Measurements from ENCODE around the gene VAMP7.

The VAMP7 gene

DNA sequence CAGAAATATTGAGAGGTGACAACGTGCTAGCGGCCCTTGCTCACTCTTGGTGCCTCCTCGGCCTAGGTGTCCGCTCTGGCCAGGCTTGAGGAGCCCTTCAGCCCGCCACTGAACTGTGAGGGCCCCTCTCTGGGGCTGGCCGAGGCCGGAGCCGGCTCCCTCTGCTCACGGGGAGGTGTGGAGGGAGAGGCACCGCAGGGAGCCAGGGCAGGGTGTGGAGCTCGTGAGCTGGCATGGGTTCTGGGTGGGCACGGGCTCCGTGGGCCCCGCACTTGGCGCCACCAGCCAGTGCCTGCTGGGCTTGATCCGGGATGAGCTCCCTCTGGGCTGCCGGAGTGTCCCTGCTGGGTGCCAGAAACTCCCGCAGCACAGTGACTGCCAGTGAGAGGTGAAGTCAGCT lies 16.0 kb upstream of the VAMP7 start:
- H3K27me3 ChIP-seq (ENCODE audit: insufficient read depth, low read length, poor library complexity): no peaks in the 10 kb centered on the region

DNA sequence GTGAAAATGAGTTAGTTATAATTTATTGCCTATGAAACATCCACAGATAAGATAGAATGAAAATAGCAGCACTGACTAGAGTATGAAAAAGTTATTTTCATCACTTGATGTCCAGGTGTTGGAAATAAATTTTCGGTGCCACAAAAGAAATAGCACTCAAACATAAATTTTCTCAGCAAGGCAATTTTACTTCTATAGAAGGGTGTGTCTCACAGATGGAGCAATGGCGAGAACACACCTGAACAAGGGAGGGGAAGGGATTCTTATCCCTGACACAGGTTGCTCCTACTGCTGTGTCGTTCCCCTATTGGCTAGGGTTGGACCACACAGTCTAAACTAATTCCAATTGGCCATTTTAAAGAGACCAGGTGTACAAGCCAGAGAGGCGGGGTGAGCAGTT lies 13.3 kb upstream of the VAMP7 start:
- Histone ChIP-seq H2BK15ac (replicated peaks; ENCODE audit: low read depth) (no peak overlapping the region), H3K79me1 (ENCODE audit: low read length) (no peaks in the 10 kb centered on the region), H3K27ac (ENCODE audit: low read depth, low read length) (no peak overlapping the region), H4K5ac (ENCODE audit: low read length) (no peak overlapping the region), H3K36me3 (ENCODE audit: control insufficient read depth, insufficient read depth, low read length) (no peaks in the 10 kb centered on the region), H3K4me1 (ENCODE audit: control insufficient read depth, low read depth, low read length) (no peaks in the 10 kb centered on the region), H2BK120ac (ENCODE audit: low read depth, low read length) (no peak overlapping the region), H3K23ac (ENCODE audit: low read length) (no peak overlapping the region), H3K56ac (ENCODE audit: low read length) (no peak overlapping the region), H3K18ac (ENCODE audit: low read length) (no peak overlapping the region), H3K4me3 (ENCODE audit: low read length) (no peak overlapping the region), H4K8ac (ENCODE audit: low read depth, low read length) (no peak overlapping the region), H2BK5ac (ENCODE audit: low read length) (no peak overlapping the region), H3K79me2 (ENCODE audit: control insufficient read depth, insufficient read depth, low read length) (no peaks in the 10 kb centered on the region), H3K27me3 (ENCODE audit: insufficient read depth, low read length, poor library complexity) (no peaks in the 10 kb centered on the region), H3K4ac (ENCODE audit: low read depth, low read length) (no peak overlapping the region), H3K9ac (ENCODE audit: low read length) (no peak overlapping the region), H2AK5ac (ENCODE audit: low read length) (no peak overlapping the region), H3K4me2 (ENCODE audit: low read length) (no peak overlapping the region)
- DNase-seq: no peak
- no CpG with 5 or more reads among the region's 4 CpGs for WGBS (ENCODE audit: extremely low coverage, insufficient coverage, low lambda C conversion rate)

More for the DNA sequence above, 16.0 kb upstream of the VAMP7 start:
- Histone ChIP-seq H3K79me2 (ENCODE audit: control insufficient read depth, insufficient read depth, low read length) (no peaks in the 10 kb centered on the region), H4K5ac (ENCODE audit: low read length) (no peak overlapping the region), H3K23ac (ENCODE audit: low read length) (no peak overlapping the region), H3K36me3 (ENCODE audit: control insufficient read depth, insufficient read depth, low read length) (no peaks in the 10 kb centered on the region), H2BK15ac (replicated peaks; ENCODE audit: low read depth) (no peak overlapping the region), H3K4me2 (ENCODE audit: low read length) (no peak overlapping the region), H2BK120ac (ENCODE audit: low read depth, low read length) (no peak overlapping the region), H3K18ac (ENCODE audit: low read length) (no peak overlapping the region), H3K9ac (ENCODE audit: low read length) (no peak overlapping the region), H3K4ac (ENCODE audit: low read depth, low read length) (no peak overlapping the region), H3K56ac (ENCODE audit: low read length) (no peak overlapping the region), H2AK5ac (ENCODE audit: low read length) (no peak overlapping the region), H3K4me3 (ENCODE audit: low read length) (no peak overlapping the region), H3K4me1 (ENCODE audit: control insufficient read depth, low read depth, low read length) (no peaks in the 10 kb centered on the region), H3K79me1 (ENCODE audit: low read length) (no peaks in the 10 kb centered on the region), H3K27ac (ENCODE audit: low read depth, low read length) (no peak overlapping the region), H4K8ac (ENCODE audit: low read depth, low read length) (no peak overlapping the region), H2BK5ac (ENCODE audit: low read length) (no peak overlapping the region)
- no peak for DNase-seq
- WGBS (ENCODE audit: extremely low coverage, insufficient coverage, low lambda C conversion rate): no CpG with 5 or more reads among the region's 18 CpGs

DNA sequence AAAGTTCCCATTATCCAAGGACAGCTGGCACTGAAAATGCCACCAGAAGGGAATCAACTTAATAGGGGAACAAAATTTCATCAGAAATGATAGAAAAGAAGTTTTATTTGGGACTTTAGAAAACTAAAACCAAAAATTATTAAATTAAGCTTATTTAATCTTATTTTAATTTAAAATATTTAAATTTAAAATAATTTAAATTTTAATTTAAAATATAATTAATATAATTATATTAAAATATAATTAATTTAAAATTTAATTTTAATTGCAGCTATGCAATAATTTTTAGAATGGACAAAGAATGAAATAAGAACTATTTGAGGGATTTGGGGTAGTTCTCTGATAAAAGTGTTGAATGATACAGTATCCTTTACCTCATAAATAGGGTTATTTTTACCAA lies 10.2 kb upstream of the VAMP7 start:
- no peak for DNase-seq
- no peak overlapping the region for H3K56ac ChIP-seq (ENCODE audit: low read length)
- no peak overlapping the region for H3K4ac ChIP-seq (ENCODE audit: low read depth, low read length)
- no peak overlapping the region for H2BK5ac ChIP-seq (ENCODE audit: low read length)
- H3K79me2 ChIP-seq (ENCODE audit: control insufficient read depth, insufficient read depth, low read length): no peaks in the 10 kb centered on the region
- no peak overlapping the region for H3K23ac ChIP-seq (ENCODE audit: low read length)
- no peaks in the 10 kb centered on the region for H3K36me3 ChIP-seq (ENCODE audit: control insufficient read depth, insufficient read depth, low read length)
- H3K4me3 ChIP-seq (ENCODE audit: low read length): no peak overlapping the region
- no peak overlapping the region for H3K9ac ChIP-seq (ENCODE audit: low read length)
- H3K27me3 ChIP-seq (ENCODE audit: insufficient read depth, low read length, poor library complexity): no peaks in the 10 kb centered on the region
- H4K8ac ChIP-seq (ENCODE audit: low read depth, low read length): no peak overlapping the region
- no peak overlapping the region for H3K4me2 ChIP-seq (ENCODE audit: low read length)
- no peaks in the 10 kb centered on the region for H3K4me1 ChIP-seq (ENCODE audit: control insufficient read depth, low read depth, low read length)
- no peak overlapping the region for H3K27ac ChIP-seq (ENCODE audit: low read depth, low read length)
- no peak overlapping the region for H2BK120ac ChIP-seq (ENCODE audit: low read depth, low read length)
- no peaks in the 10 kb centered on the region for H3K79me1 ChIP-seq (ENCODE audit: low read length)
- H4K5ac ChIP-seq (ENCODE audit: low read length): no peak overlapping the region
- H2BK15ac ChIP-seq (replicated peaks; ENCODE audit: low read depth): no peak overlapping the region
- H3K18ac ChIP-seq (ENCODE audit: low read length): no peak overlapping the region
- no peak overlapping the region for H2AK5ac ChIP-seq (ENCODE audit: low read length)

DNA sequence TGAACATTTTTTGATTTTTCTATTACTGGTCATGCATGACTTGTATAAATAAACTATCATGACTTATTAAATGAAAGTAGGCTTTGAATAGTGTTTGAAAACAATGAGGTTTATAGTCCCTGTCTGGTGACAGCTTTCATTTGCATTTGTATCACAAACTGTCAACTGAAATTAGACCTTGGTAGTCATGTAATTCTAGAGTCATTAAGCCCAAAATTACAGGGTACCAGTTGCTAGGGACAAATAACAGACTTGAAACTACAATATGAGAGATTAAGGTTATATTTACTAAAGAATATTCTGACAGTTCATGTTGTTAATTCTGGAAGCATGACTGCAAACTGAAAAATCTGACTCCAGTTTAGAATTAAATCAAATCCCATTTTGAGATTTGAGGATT lies 9.2 kb upstream of the VAMP7 start:
- no peak overlapping the region for H3K23ac ChIP-seq (ENCODE audit: low read length)
- H2AK5ac ChIP-seq (ENCODE audit: low read length): no peak overlapping the region
- no peak overlapping the region for H3K56ac ChIP-seq (ENCODE audit: low read length)
- H3K79me1 ChIP-seq (ENCODE audit: low read length): no peaks in the 10 kb centered on the region
- no peak overlapping the region for H2BK120ac ChIP-seq (ENCODE audit: low read depth, low read length)
- no peak overlapping the region for H2BK5ac ChIP-seq (ENCODE audit: low read length)
- no peak overlapping the region for H2BK15ac ChIP-seq (replicated peaks; ENCODE audit: low read depth)
- no peak for DNase-seq
- no peak overlapping the region for H3K4ac ChIP-seq (ENCODE audit: low read depth, low read length)
- no peaks in the 10 kb centered on the region for H3K79me2 ChIP-seq (ENCODE audit: control insufficient read depth, insufficient read depth, low read length)
- no peak overlapping the region for H4K5ac ChIP-seq (ENCODE audit: low read length)
- H3K18ac ChIP-seq (ENCODE audit: low read length): no peak overlapping the region
- no peak overlapping the region for H3K4me2 ChIP-seq (ENCODE audit: low read length)
- H3K36me3 ChIP-seq (ENCODE audit: control insufficient read depth, insufficient read depth, low read length): no peaks in the 10 kb centered on the region
- H3K27me3 ChIP-seq (ENCODE audit: insufficient read depth, low read length, poor library complexity): no peaks in the 10 kb centered on the region
- no peak overlapping the region for H4K8ac ChIP-seq (ENCODE audit: low read depth, low read length)
- H3K27ac ChIP-seq (ENCODE audit: low read depth, low read length): no peak overlapping the region
- H3K9ac ChIP-seq (ENCODE audit: low read length): no peak overlapping the region
- H3K4me1 ChIP-seq (ENCODE audit: control insufficient read depth, low read depth, low read length): no peaks in the 10 kb centered on the region
- no peak overlapping the region for H3K4me3 ChIP-seq (ENCODE audit: low read length)

DNA sequence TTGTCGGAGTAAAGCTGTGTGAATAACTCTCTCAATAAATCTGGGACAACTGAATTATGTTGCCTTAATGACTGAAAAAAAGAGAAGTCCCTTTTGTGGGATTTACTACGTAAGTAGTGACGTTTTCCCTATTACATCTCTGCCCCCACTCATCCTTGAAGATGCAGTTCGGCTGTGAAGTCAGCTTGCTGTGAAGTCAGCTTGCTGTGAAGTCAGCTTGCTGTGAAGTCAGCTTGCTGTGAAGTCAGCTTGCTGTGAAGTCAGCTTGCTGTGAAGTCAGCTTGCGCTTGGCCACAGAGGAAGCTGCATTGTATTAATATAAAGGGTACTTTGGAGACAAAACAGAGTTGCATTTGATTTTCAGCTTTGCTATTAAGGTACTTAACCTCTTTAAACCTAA lies 8.0 kb upstream of the VAMP7 start:
- no peak overlapping the region for H4K8ac ChIP-seq (ENCODE audit: low read depth, low read length)
- H4K5ac ChIP-seq (ENCODE audit: low read length): no peak overlapping the region
- no peak overlapping the region for H2BK120ac ChIP-seq (ENCODE audit: low read depth, low read length)
- H3K27me3 ChIP-seq (ENCODE audit: insufficient read depth, low read length, poor library complexity): no peaks in the 10 kb centered on the region
- no CpG with 5 or more reads among the region's 5 CpGs for WGBS (ENCODE audit: extremely low coverage, insufficient coverage, low lambda C conversion rate)
- H3K79me1 ChIP-seq (ENCODE audit: low read length): no peaks in the 10 kb centered on the region
- no peak overlapping the region for H3K4me3 ChIP-seq (ENCODE audit: low read length)
- H3K27ac ChIP-seq (ENCODE audit: low read depth, low read length): no peak overlapping the region
- no peak overlapping the region for H2BK5ac ChIP-seq (ENCODE audit: low read length)
- H3K56ac ChIP-seq (ENCODE audit: low read length): no peak overlapping the region
- no peak overlapping the region for H3K9ac ChIP-seq (ENCODE audit: low read length)
- H3K36me3 ChIP-seq (ENCODE audit: control insufficient read depth, insufficient read depth, low read length): no peaks in the 10 kb centered on the region
- H2AK5ac ChIP-seq (ENCODE audit: low read length): no peak overlapping the region
- no peak overlapping the region for H3K4me2 ChIP-seq (ENCODE audit: low read length)
- H3K23ac ChIP-seq (ENCODE audit: low read length): no peak overlapping the region
- H3K18ac ChIP-seq (ENCODE audit: low read length): no peak overlapping the region
- no peaks in the 10 kb centered on the region for H3K79me2 ChIP-seq (ENCODE audit: control insufficient read depth, insufficient read depth, low read length)
- no peak overlapping the region for H2BK15ac ChIP-seq (replicated peaks; ENCODE audit: low read depth)
- no peaks in the 10 kb centered on the region for H3K4me1 ChIP-seq (ENCODE audit: control insufficient read depth, low read depth, low read length)
- no peak for DNase-seq
- H3K4ac ChIP-seq (ENCODE audit: low read depth, low read length): no peak overlapping the region

DNA sequence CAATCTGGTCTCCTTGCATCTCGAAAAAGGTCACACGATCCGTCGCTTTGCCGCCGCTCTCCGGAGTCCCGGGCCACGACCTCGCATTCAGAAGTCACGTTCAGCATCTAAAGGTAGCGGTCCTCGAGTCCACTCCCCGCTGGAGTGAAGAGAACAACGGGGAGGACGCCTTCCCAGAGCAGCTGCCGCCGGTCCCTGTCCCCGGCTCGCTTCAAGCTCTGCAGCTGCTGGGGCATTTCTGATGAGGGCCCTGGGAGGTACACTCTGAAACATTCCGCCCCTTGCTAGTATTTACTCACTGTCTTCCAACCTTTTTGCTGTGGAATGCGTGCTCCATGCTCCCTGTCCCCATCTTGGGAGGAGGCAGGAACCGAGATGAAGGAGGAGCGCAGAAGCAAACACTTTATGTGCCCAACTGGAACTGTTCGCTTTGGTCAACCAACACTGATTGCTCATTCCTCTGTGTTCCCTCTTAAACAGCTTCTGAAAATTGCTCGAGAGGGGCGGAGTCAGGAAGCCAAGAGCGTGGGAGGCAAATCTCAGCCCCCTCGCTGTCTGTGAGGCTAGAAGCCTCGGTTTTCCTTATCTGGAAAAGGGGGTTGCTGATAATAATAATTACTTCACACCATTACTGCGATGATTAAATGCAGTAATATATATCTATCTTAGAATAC lies 6.4 kb upstream of the VAMP7 start:
- H3K79me2 ChIP-seq (ENCODE audit: control insufficient read depth, insufficient read depth, low read length): no peaks in the 10 kb centered on the region
- H4K8ac ChIP-seq (ENCODE audit: low read depth, low read length): no peak overlapping the region
- H4K5ac ChIP-seq (ENCODE audit: low read length): no peak overlapping the region
- no peak overlapping the region for H3K56ac ChIP-seq (ENCODE audit: low read length)
- no peak overlapping the region for H2AK5ac ChIP-seq (ENCODE audit: low read length)
- H3K27ac ChIP-seq (ENCODE audit: low read depth, low read length): no peak overlapping the region
- no peak overlapping the region for H3K4me3 ChIP-seq (ENCODE audit: low read length)
- H3K23ac ChIP-seq (ENCODE audit: low read length): no peak overlapping the region
- no peak overlapping the region for H3K9ac ChIP-seq (ENCODE audit: low read length)
- DNase-seq: no peak
- no peaks in the 10 kb centered on the region for H3K27me3 ChIP-seq (ENCODE audit: insufficient read depth, low read length, poor library complexity)
- H3K18ac ChIP-seq (ENCODE audit: low read length): no peak overlapping the region
- H3K79me1 ChIP-seq (ENCODE audit: low read length): no peaks in the 10 kb centered on the region
- no peak overlapping the region for H3K4ac ChIP-seq (ENCODE audit: low read depth, low read length)
- no peaks in the 10 kb centered on the region for H3K4me1 ChIP-seq (ENCODE audit: control insufficient read depth, low read depth, low read length)
- no peak overlapping the region for H2BK120ac ChIP-seq (ENCODE audit: low read depth, low read length)
- no peak overlapping the region for H3K4me2 ChIP-seq (ENCODE audit: low read length)
- no peak overlapping the region for H2BK5ac ChIP-seq (ENCODE audit: low read length)
- H2BK15ac ChIP-seq (replicated peaks; ENCODE audit: low read depth): no peak overlapping the region
- H3K36me3 ChIP-seq (ENCODE audit: control insufficient read depth, insufficient read depth, low read length): no peaks in the 10 kb centered on the region
- no CpG with 5 or more reads among the region's 31 CpGs for WGBS (ENCODE audit: extremely low coverage, insufficient coverage, low lambda C conversion rate)
